ENCODE measurements around the gene CCDC86.

CCDC86 gene

GRCh38 chr11:60868682-60869450 lies 27.0 kb downstream of the CCDC86 start:
- H3K4me3 ChIP-seq (ENCODE audit: low read depth, low read length) = no peak overlapping the region

GRCh38 chr11:60869451-60869825 lies 27.5 kb downstream of the CCDC86 start:
- H3K4me3 ChIP-seq (ENCODE audit: low read depth, low read length) = no peak overlapping the region

- H3K4me3 ChIP-seq (ENCODE audit: low read depth, low read length) = no peak overlapping the region
Observed at GRCh38 chr11:60870276-60870675, 28.4 kb downstream of the CCDC86 start.

GRCh38 chr11:60870733-60871377 lies 28.9 kb downstream of the CCDC86 start:
- no peak overlapping the region for H3K4me3 ChIP-seq (ENCODE audit: low read depth, low read length)

GRCh38 chr11:60871378-60872061 lies 29.6 kb downstream of the CCDC86 start:
- no peak overlapping the region for H3K4me3 ChIP-seq (ENCODE audit: low read depth, low read length)

GRCh38 chr11:60872124-60872960 lies 30.4 kb downstream of the CCDC86 start:
- H3K4me3 ChIP-seq (ENCODE audit: low read depth, low read length) = no peak overlapping the region

GRCh38 chr11:60872961-60873524 lies 31.1 kb downstream of the CCDC86 start:
- H3K4me3 ChIP-seq (ENCODE audit: low read depth, low read length) = no peak overlapping the region

- H3K4me3 ChIP-seq (ENCODE audit: low read depth, low read length) = no peak overlapping the region
Observed at GRCh38 chr11:60873533-60873932, 31.6 kb downstream of the CCDC86 start.

- H3K4me3 ChIP-seq (ENCODE audit: low read depth, low read length) = no peak overlapping the region
Observed at GRCh38 chr11:60874421-60875365, 32.8 kb downstream of the CCDC86 start.

GRCh38 chr11:60875366-60876167 lies 33.7 kb downstream of the CCDC86 start:
- no peak overlapping the region for H3K4me3 ChIP-seq (ENCODE audit: low read depth, low read length)

- H3K4me3 ChIP-seq (ENCODE audit: low read depth, low read length) = no peak overlapping the region
Observed at GRCh38 chr11:60876168-60876485, 34.2 kb downstream of the CCDC86 start.

- no peak overlapping the region for H3K4me3 ChIP-seq (ENCODE audit: low read depth, low read length)
Observed at GRCh38 chr11:60878245-60879101, 36.6 kb downstream of the CCDC86 start.

- H3K4me3 ChIP-seq (ENCODE audit: low read depth, low read length) = no peak overlapping the region
Observed at GRCh38 chr11:60879104-60879503, 37.2 kb downstream of the CCDC86 start.

- no peak overlapping the region for H3K4me3 ChIP-seq (ENCODE audit: low read depth, low read length)
Observed at GRCh38 chr11:60879971-60880588, 38.2 kb downstream of the CCDC86 start.

GRCh38 chr11:60880643-60881282 lies 38.9 kb downstream of the CCDC86 start:
- H3K4me3 ChIP-seq (ENCODE audit: low read depth, low read length) = no peak overlapping the region

- no peak overlapping the region for H3K4me3 ChIP-seq (ENCODE audit: low read depth, low read length)
Observed at GRCh38 chr11:60887556-60887955, 45.6 kb downstream of the CCDC86 start.

GRCh38 chr11:60889869-60890311 lies 48.0 kb downstream of the CCDC86 start:
- H3K4me3 ChIP-seq (ENCODE audit: low read depth, low read length) = no peak overlapping the region

Data from iPS-11a (cell line).